ENCODE measurements around the gene EPHB3. TPM values are rescaled to one million over a fixed set of nuclear protein-coding genes. Genes with fewer than 3 reads are reported as not detected.
A peak's percentile ranks its signal among the peaks of the same experiment; 100 is the strongest.

Gene EPHB3
- total and polyA plus RNA-seq, 12 donors, result 0.29 to 3.7 (median 1.2) TPM

GRCh38 chr3:184565421-184566211 is 4.0 kb downstream of the EPHB3 start:
- whole genome bisulfite sequencing, 4 donors, result 54 to 82% (median 58%) methylated on average over 5 to 14 of the region's 14 CpGs
- H3K27me3 ChIP-seq, result no peaks in the 10 kb centered on the region
- intact Hi-C loops (cut with DNase I), result no loop called here
- DNase-seq, result peak in 6 of 7 donors; percentile 58 to 75 (median 70)
- H3K4me1 ChIP-seq (replicated peaks in 1 of 2), result peaks cover 14 to 28% of the 10 kb centered on the region in 2 donors
- H3K27ac ChIP-seq, result peak overlapping the region in 2 of 5 donors; percentile 47 to 55
- no peak overlapping the region for H3K4me3 ChIP-seq
- H3K9me3 ChIP-seq (replicated peaks in 1 of 3), result no peaks in the 10 kb centered on the region
- TF ChIP-seq POLR2A (IDR thresholded peaks at IDR 0.05), result no peak
- TF ChIP-seq, protein P1, sequence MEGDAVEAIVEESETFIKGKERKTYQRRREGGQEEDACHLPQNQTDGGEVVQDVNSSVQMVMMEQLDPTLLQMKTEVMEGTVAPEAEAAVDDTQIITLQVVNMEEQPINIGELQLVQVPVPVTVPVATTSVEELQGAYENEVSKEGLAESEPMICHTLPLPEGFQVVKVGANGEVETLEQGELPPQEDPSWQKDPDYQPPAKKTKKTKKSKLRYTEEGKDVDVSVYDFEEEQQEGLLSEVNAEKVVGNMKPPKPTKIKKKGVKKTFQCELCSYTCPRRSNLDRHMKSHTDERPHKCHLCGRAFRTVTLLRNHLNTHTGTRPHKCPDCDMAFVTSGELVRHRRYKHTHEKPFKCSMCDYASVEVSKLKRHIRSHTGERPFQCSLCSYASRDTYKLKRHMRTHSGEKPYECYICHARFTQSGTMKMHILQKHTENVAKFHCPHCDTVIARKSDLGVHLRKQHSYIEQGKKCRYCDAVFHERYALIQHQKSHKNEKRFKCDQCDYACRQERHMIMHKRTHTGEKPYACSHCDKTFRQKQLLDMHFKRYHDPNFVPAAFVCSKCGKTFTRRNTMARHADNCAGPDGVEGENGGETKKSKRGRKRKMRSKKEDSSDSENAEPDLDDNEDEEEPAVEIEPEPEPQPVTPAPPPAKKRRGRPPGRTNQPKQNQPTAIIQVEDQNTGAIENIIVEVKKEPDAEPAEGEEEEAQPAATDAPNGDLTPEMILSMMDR (IDR thresholded peaks at IDR 0.05), result no peak
- no peaks in the 10 kb centered on the region for H3K36me3 ChIP-seq (replicated peaks in 1 of 2)

DNA sequence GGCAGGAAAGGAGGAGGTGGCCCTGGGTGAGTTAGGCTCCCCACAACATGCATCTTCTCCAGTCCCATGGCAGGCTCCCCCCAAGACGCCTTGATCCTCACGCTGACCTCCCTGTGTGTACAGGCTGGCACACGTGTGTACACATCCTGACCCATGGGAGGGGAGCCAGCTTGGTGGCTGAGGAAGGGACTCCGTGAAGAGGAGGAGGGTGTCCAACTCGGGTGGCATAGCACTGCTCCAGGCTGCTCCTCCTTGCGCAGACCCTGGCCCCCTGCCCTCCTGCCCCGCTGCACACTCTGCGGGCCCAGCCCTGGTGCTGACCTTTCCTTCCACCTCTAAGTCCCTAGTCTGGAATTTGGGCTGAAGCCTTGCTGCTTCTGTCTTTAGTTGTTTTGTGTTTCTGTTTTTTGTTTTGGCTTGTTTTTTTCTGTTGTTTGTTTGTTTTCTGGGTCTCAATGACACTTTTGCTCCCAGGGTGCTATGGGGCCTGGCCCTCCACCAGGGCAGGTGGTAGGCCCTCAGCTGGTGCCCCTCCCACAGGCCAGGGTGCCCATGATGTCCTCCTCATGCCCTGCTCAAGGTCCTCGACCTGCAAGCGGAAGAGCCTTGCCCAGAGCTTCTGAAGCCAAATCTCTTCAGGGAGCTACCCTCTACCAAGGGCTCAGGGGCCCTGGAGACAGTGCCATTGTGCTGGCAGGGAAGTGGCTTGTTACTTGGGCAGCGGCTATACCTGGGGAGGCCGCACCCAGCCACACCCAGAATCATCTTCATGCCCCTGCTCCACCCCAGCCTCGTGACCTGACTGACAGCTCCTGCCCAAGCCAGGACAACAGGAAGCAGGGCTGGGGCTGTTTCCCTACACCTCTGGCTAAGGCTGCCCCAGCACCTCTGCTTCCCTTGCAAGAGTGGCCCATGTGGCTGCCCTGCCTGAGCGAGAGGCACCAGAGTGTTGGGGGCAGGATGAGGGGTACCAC is 5.1 kb downstream of the EPHB3 start:
- H3K36me3 ChIP-seq (replicated peaks in 1 of 2), result no peaks in the 10 kb centered on the region
- H3K27me3 ChIP-seq, result no peaks in the 10 kb centered on the region
- no peak overlapping the region for H3K4me3 ChIP-seq
- TF ChIP-seq, protein P1 (IDR thresholded peaks at IDR 0.05), result no peak
- no peak for TF ChIP-seq POLR2A (IDR thresholded peaks at IDR 0.05)
- no peaks in the 10 kb centered on the region for H3K9me3 ChIP-seq (replicated peaks in 1 of 3)
- H3K27ac ChIP-seq, result peak overlapping the region in 2 of 5 donors; percentile 47 to 55
- no peak for DNase-seq
- WGBS, 4 donors, result 79 to 92% (median 89%) methylated on average over 7 to 14 of the region's 14 CpGs
- intact Hi-C loops (cut with DNase I), result no loop called here
- H3K4me1 ChIP-seq (replicated peaks in 1 of 2), result peaks cover 8 to 22% of the 10 kb centered on the region in 2 donors

- TF ChIP-seq POLR2A (IDR thresholded peaks at IDR 0.05), result no peak
- TF ChIP-seq, protein P1 (IDR thresholded peaks at IDR 0.05), result no peak
- DNase-seq, result no peak
- Histone ChIP-seq H3K4me3 (peak overlapping the region in 1 of 4 donors; percentile 64), H3K27me3 (no peaks in the 10 kb centered on the region), H3K9me3 (replicated peaks in 1 of 3) (no peaks in the 10 kb centered on the region), H3K4me1 (replicated peaks in 1 of 2) (peaks cover 8 to 22% of the 10 kb centered on the region in 2 donors), H3K27ac (peak overlapping the region in 1 of 5 donors; percentile 79), H3K36me3 (replicated peaks in 1 of 2) (no peaks in the 10 kb centered on the region)
- WGBS, 4 donors, result 75 to 82% (median 80%) methylated on average over 6 to 16 of the region's 16 CpGs
- intact Hi-C loops (cut with DNase I), result no loop called here
These were observed 6.5 kb downstream of the EPHB3 start for GRCh38 chr3:184567946-184568559.

GRCh38 chr3:184568560-184568923 is 7.0 kb downstream of the EPHB3 start:
- Histone ChIP-seq H3K4me3 (peak overlapping the region in 2 of 4 donors; percentile 37 to 64), H3K36me3 (replicated peaks in 1 of 2) (no peaks in the 10 kb centered on the region), H3K27me3 (no peaks in the 10 kb centered on the region), H3K4me1 (replicated peaks in 1 of 2) (peaks cover 8 to 22% of the 10 kb centered on the region in 2 donors), H3K9me3 (replicated peaks in 1 of 3) (no peaks in the 10 kb centered on the region), H3K27ac (peak overlapping the region in 1 of 5 donors; percentile 79)
- no peak for TF ChIP-seq POLR2A (IDR thresholded peaks at IDR 0.05)
- TF ChIP-seq, protein P1 (IDR thresholded peaks at IDR 0.05), result no peak
- WGBS, 4 donors, result 2 to 11% (median 7%) methylated on average over 5 to 16 of the region's 16 CpGs
- DNase-seq, result no peak
- intact Hi-C loops (cut with DNase I), result no loop called here
